ENCODE measurements around the gene BICC1. TPM values are rescaled to one million over a fixed set of nuclear protein-coding genes. Genes with fewer than 3 reads are reported as not detected.

BICC1 gene
- total and polyA plus RNA-seq, 2 of the 4 experiments (the other 2 are of a cell fraction) = 5.7 to 42.5 TPM

DNA sequence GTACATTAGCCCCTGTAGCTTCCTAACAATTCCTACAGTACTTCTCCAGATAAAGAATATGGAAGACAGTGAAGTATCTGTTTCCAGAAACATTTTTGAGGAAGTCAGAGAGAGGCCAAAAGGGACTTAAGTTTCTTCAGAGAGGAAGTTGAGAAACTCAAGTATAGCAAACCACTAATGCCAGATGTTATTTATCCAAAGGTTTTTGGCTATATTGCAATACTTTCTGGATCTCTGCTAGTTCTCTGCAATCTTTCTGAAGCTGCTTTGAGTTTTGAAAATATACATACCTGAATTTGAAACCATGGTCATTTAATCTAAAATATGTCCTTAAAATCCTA, 64.7 kb downstream of the BICC1 start:
- Histone ChIP-seq H3K4me2 (ENCODE audit: low read depth, low read length) (peak overlapping the region; percentile 89), H3K9me1 (ENCODE audit: insufficient read depth, low read length) (peaks cover 9% of the 10 kb centered on the region), H4K5ac (ENCODE audit: low read depth, low read length) (peak overlapping the region; percentile 99), H2AFZ (replicated peaks; ENCODE audit: low read length, poor library complexity) (no peak overlapping the region), H3K4me3 (ENCODE audit: insufficient read depth, low read depth, low read length) (no peak overlapping the region), H4K20me1 (ENCODE audit: insufficient read depth, low read length) (no peaks in the 10 kb centered on the region; the same call in 1 of the 2 replicates), H3K18ac (ENCODE audit: low read depth, low read length) (peak overlapping the region; percentile 99), H4K91ac (ENCODE audit: insufficient read depth, low read depth, low read length) (0 out of 2 replicates have a peak overlapping the region, but pooled peaks have one; percentile 64), H4K8ac (ENCODE audit: low read depth in 2 of 2, low read length in 2 of 2) (peak overlapping the region; percentile 73 to 91; a peak in 3 of 4 replicates), H3K14ac (replicated peaks; ENCODE audit: low read depth, low read length) (peak overlapping the region; percentile 77; the same call in 1 of the 2 replicates), H3K79me1 (ENCODE audit: low read depth in 1 of 2, low read length in 2 of 2) (peaks cover 24 to 60% of the 10 kb centered on the region in 2 experiments), H3K9ac (ENCODE audit: low read depth, low read length) (peak overlapping the region; percentile 29; the same call in 1 of the 2 replicates), H2BK120ac (ENCODE audit: low read depth, low read length) (peak overlapping the region; percentile 83), H3K27ac (ENCODE audit: insufficient read depth, low read length) (peak overlapping the region; percentile 98; the same call in 1 of the 2 replicates), H3K23ac (ENCODE audit: low read depth, low read length) (peak overlapping the region; percentile 68; the same call in 1 of the 2 replicates), H2BK15ac (ENCODE audit: low read depth, low read length) (0 out of 3 replicates have a peak overlapping the region, but pooled peaks have one; percentile 84), H3K27me3 (ENCODE audit: control insufficient read depth, insufficient read depth, low read length) (no peaks in the 10 kb centered on the region), H3K9me3 (ENCODE audit: control insufficient read depth, insufficient read depth, low read length) (no peaks in the 10 kb centered on the region), H2AK5ac (ENCODE audit: low read depth, low read length) (no peak overlapping the region), H3K4me1 (ENCODE audit: control insufficient read depth, insufficient read depth, low read length) (peaks cover 16% of the 10 kb centered on the region), H2AK9ac (replicated peaks; ENCODE audit: low read depth, low read length, poor library complexity) (no peak overlapping the region), H2BK20ac (ENCODE audit: low read depth, low read length) (peak overlapping the region; percentile 47; the same call in 1 of the 2 replicates), H3K56ac (ENCODE audit: extremely low read depth, insufficient read depth, low read length) (no peak overlapping the region), H2BK5ac (ENCODE audit: low read depth, low read length, poor library complexity, severe bottlenecking) (peak overlapping the region; percentile 85), H3K36me3 (ENCODE audit: control insufficient read depth, insufficient read depth, low read length) (no peaks in the 10 kb centered on the region), H3K4ac (ENCODE audit: low read depth, low read length) (peak overlapping the region; percentile 71; the same call in 1 of the 2 replicates)
- ChIA-PET POLR2A (ENCODE audit: unreplicated experiment) (no interaction called here), CTCF (no interaction called here)
- TF ChIP-seq RAD21 (IDR thresholded peaks at IDR 0.05; ENCODE audit: low read length) (no peak), CEBPB (IDR thresholded peaks at IDR 0.05; ENCODE audit: low read depth, low read length) (peak; percentile 41; the same call in 1 of the 2 replicates)
- dilution Hi-C loops (cut with HindIII; ENCODE audit: low sequenced_read_pairs, unreplicated experiment) = no loop called here
- intact Hi-C loops (cut with micrococcal nuclease) = no loop called here
- ATAC-seq (ENCODE audit: low read depth) = peak; percentile 74
- in situ Hi-C loops (cut with MboI; ENCODE audit: low sequenced_read_pairs) = no loop called here
- peak; percentile 80 for DNase-seq
- BruUV-seq (replicated peaks) = no TSS peak

Data from IMR-90 (cell line).